ENCODE results near the gene RAMACL.

DNA sequence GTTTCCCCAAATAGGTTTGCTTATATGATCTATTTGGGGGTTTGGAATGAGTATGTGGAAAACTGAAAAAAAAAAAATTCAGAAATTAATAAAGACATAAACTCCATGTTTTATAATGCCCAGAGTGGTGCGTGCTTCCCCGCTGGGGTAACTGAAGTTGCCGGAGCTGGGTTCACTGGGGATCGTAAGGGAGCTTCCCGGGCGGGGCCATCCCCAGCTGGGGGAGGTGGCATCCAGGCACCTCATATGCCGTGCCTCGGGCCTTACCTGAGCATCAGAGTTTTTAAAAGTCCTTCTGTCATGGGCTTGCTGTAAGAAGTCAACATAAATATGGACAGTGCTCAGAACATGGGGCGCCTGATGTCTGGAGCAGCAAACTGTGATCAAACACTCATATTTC is 17.9 kb upstream of the RAMACL start:
- no peak for TF ChIP-seq POLR2A (IDR thresholded peaks at IDR 0.05)
- TF ChIP-seq, protein P1, sequence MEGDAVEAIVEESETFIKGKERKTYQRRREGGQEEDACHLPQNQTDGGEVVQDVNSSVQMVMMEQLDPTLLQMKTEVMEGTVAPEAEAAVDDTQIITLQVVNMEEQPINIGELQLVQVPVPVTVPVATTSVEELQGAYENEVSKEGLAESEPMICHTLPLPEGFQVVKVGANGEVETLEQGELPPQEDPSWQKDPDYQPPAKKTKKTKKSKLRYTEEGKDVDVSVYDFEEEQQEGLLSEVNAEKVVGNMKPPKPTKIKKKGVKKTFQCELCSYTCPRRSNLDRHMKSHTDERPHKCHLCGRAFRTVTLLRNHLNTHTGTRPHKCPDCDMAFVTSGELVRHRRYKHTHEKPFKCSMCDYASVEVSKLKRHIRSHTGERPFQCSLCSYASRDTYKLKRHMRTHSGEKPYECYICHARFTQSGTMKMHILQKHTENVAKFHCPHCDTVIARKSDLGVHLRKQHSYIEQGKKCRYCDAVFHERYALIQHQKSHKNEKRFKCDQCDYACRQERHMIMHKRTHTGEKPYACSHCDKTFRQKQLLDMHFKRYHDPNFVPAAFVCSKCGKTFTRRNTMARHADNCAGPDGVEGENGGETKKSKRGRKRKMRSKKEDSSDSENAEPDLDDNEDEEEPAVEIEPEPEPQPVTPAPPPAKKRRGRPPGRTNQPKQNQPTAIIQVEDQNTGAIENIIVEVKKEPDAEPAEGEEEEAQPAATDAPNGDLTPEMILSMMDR (IDR thresholded peaks at IDR 0.05), result no peak
